Measurements from ENCODE around the gene ILK. TPM values are rescaled to one million over a fixed set of nuclear protein-coding genes. Genes with fewer than 3 reads are reported as not detected.

Gene ILK
- total RNA-seq, 1 experiment from 2014 or later = 231 TPM

DNA sequence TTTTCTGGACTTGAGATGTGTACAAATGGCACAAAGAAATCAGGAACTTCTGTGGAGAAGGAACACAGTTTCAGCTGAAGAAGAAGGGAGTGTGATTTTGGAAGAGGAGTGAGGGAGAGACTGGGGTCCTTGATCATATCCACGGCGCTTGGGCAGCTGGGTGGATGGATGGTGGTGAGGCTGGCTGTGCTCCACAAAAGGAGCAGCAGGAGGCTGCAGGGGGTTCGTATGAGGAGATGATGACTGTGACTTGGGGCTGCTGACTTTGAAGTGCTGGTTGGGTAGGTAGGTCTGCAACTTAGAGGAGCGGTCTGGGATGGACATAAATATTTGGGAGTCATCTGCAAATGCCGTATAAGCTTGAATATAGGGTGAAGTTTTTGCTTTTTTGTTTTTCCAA, 53.4 kb downstream of the ILK start:
- DNase-seq (ENCODE audit: low read depth) = no peak

GRCh38 chr11:6657346-6657745, 53.8 kb downstream of the ILK start:
- DNase-seq (ENCODE audit: low read depth) = no peak

DNA sequence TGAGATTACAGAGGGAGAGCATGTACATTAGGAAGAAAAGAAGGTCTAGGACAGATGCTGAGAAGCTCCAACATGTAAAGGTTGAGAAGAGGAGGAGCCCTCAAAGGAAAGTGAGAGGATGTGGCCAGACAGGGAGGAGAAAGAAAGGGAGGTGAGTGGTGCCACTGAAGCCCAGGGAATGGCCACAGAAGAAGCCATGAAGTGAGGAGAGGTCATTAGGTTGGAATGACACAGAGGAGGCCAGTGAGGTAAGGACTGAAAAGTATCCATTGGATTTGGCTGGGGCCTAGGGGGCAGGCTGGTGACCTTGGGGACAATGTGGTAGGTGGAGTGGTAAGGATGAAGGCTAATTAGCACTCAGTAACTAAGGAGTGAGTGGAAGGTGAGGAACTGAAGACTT, 55.1 kb downstream of the ILK start:
- no peak for DNase-seq (ENCODE audit: low read depth)

Other genes with a start within 250 kb of the ILK start
- 40.0 and 45.3 TPM in 2 replicates for gene SMPD1, start 213.3 kb upstream of the ILK start, total RNA-seq (2014; rRNA removed; shearing (Covaris generic))
- gene APBB1, start 184.7 kb upstream of the ILK start, total RNA-seq (2014; rRNA removed; shearing (Covaris generic)) = 17.3 and 22.1 TPM in 2 replicates
- 0.48 TPM in 1 of 2 replicates, not detected in the other for gene HPX, start 162.8 kb upstream of the ILK start, total RNA-seq (2014; rRNA removed; shearing (Covaris generic))
- 11.3 and 12.2 TPM in 2 replicates for gene TRIM3, start 129.8 kb upstream of the ILK start, total RNA-seq (2014; rRNA removed; shearing (Covaris generic))
- 52.5 and 54.5 TPM in 2 replicates for gene ARFIP2, start 122.4 kb upstream of the ILK start, total RNA-seq (2014; rRNA removed; shearing (Covaris generic))
- 26.2 and 30.7 TPM in 2 replicates for gene TIMM10B, start 122.3 kb upstream of the ILK start, total RNA-seq (2014; rRNA removed; shearing (Covaris generic))
- 1.5 and 1.7 TPM in 2 replicates for gene DNHD1, start 106.5 kb upstream of the ILK start, total RNA-seq (2014; rRNA removed; shearing (Covaris generic))
- gene RRP8, start 158 bp upstream of the ILK start, total RNA-seq (2014; rRNA removed; shearing (Covaris generic)) = 14.0 and 20.7 TPM in 2 replicates
- gene TAF10, start 8.4 kb downstream of the ILK start, total RNA-seq (2014; rRNA removed; shearing (Covaris generic)) = 44.5 and 81.9 TPM in 2 replicates
- gene TPP1, start 15.6 kb downstream of the ILK start, total RNA-seq (2014; rRNA removed; shearing (Covaris generic)) = 20.3 and 22.6 TPM in 2 replicates
- gene DCHS1, start 52.0 kb downstream of the ILK start, total RNA-seq (2014; rRNA removed; shearing (Covaris generic)) = 3.8 and 4.3 TPM in 2 replicates
- gene MRPL17, start 79.6 kb downstream of the ILK start, total RNA-seq (2014; rRNA removed; shearing (Covaris generic)) = 98.0 and 98.4 TPM in 2 replicates
- 0.39 and 0.84 TPM in 2 replicates for gene OR2AG2, start 168.2 kb downstream of the ILK start, total RNA-seq (2014; rRNA removed; shearing (Covaris generic))
- gene OR2AG1, start 179.2 kb downstream of the ILK start, total RNA-seq (2014; rRNA removed; shearing (Covaris generic)) = not detected in 2 replicates
- 0.10 and 0.24 TPM in 2 replicates for gene OR6A2, start 195.9 kb downstream of the ILK start, total RNA-seq (2014; rRNA removed; shearing (Covaris generic))
- not detected in 2 replicates for gene OR10A5, start 241.9 kb downstream of the ILK start, total RNA-seq (2014; rRNA removed; shearing (Covaris generic))

Data from RPMI7951 (cell line).